Natural killer cell (primary cell): ENCODE data around the gene PRSS33. TPM values are rescaled to one million over a fixed set of nuclear protein-coding genes. Genes with fewer than 3 reads are reported as not detected.
A peak's percentile ranks its signal among the peaks of the same experiment; 100 is the strongest.

ENCODE experiments used
- ATAC-seq, 3 donors: fragments of 150-1000 bp in 2 of 3; fragments of 200-7000 bp in 1 of 3; cut with Tn5 transposase; 1 replicate in 1 of 3; 2 replicates in 2 of 3; pipeline ENCODE4 v1.10.0; 2021; ENCODE audit warnings: mild to moderate bottlenecking in 2 of 3, moderate library complexity in 2 of 3
- DNase-seq, 2 donors: peaks; one replicate each; pipeline versions ENCODE4 v3.0.0 to v3.0.0-alpha.2; 2013 to 2021; ENCODE audit warnings: mixed read lengths in 1 of 2
- H3K27ac ChIP-seq: one replicate; pipeline ENCODE4 v1.5.1; 2013; ENCODE audit warnings: mild to moderate bottlenecking, low read length
- H3K27me3 ChIP-seq: one replicate; pipeline ENCODE4 v1.6.1; 2013; ENCODE audit warnings: low read length; ENCODE audit not compliant: control insufficient read depth, insufficient read depth
- H3K36me3 ChIP-seq: one replicate; pipeline ENCODE4 v1.6.1; 2013; ENCODE audit warnings: low read length; ENCODE audit not compliant: control insufficient read depth, insufficient read depth
- H3K4me1 ChIP-seq: one replicate; pipeline ENCODE4 v1.6.1; 2013; ENCODE audit warnings: low read length; ENCODE audit not compliant: control insufficient read depth, insufficient read depth
- H3K4me3 ChIP-seq: one replicate; pipeline ENCODE4 v1.5.1; 2013; ENCODE audit warnings: low read length
- H3K9me3 ChIP-seq: one replicate; pipeline ENCODE4 v1.6.1; 2013; ENCODE audit warnings: low read length; ENCODE audit not compliant: control insufficient read depth, insufficient read depth
- H3K27ac Mint-ChIP-seq, 2 donors: one replicate each; pipeline ENCODE4 v1.8.0; 2022; ENCODE audit warnings: mild to moderate bottlenecking in 2 of 2, mixed read lengths in 2 of 2, moderate library complexity in 1 of 2
- H3K27me3 Mint-ChIP-seq, 2 donors: one replicate each; pipeline ENCODE4 v1.8.0; 2022; ENCODE audit warnings: low read depth in 2 of 2, mixed read lengths in 2 of 2
- H3K36me3 Mint-ChIP-seq: one replicate; pipeline ENCODE4 v1.8.0; 2022; ENCODE audit warnings: mixed read lengths
- H3K4me1 Mint-ChIP-seq, 2 donors: one replicate each; pipeline ENCODE4 v1.8.0; 2022; ENCODE audit warnings: mixed read lengths in 2 of 2
- H3K4me3 Mint-ChIP-seq: one replicate; pipeline ENCODE4 v1.8.0; 2022; ENCODE audit warnings: mild to moderate bottlenecking, moderate library complexity, mixed read lengths
- H3K9me3 Mint-ChIP-seq, 2 donors: one replicate each; pipeline ENCODE4 v1.8.0; 2022; ENCODE audit warnings: mixed read lengths in 2 of 2
- WGBS: methylation state at CpG from one replicate; pipeline ENCODE4 v1.1.7; 2013; ENCODE audit warnings: missing lambda C conversion rate; ENCODE audit not compliant: insufficient coverage; 5-methylcytosine and 5-hydroxymethylcytosine counted together
- intact Hi-C: fragments of 100-400 bp; cut with micrococcal nuclease; formaldehyde crosslinking; loops from one replicate; pipeline ENCODE4 v1.14.2; 2022
- total RNA-seq, 4 donors: library from RNA; stranded (reverse); fragments of 120-200 nt in 1 of 4; gene quantifications; one replicate each; pipeline versions ENCODE4 v1.2.3 to v1.2.4, GENCODE V29; 2013 to 2022
- TF ChIP-seq, protein P1 (sequence below): fragments of 200-600 bp; IDR thresholded peaks from one replicate; pipeline ENCODE4 v1.8.0; 2022; ENCODE audit warnings: antibody characterized with exemption

Gene PRSS33
- total RNA-seq, 3 donors from 2014 or later (not counting 1 experiment from before 2014, with no cell fraction given) = 0.20 to 0.63 (median 0.54) TPM

DNA sequence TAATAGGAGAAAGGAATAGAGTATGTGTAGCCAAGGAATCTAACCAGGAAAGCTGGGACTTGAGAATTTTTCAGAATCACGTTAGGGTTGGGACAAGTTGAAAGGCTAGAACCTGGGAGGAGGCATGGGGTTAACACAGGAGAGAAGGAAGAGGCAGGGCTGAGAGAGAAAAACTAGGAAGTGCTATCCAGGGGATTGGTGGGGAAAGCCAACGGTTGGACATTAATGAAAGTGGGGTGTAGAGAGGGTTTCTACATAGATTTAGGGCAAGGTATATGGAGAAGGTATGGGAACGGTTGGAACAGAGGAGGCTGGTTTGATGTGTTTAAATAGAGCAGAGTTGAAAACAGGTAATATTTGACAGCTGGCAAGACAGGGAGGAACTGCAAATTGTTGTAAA lies 32.2 kb downstream of the PRSS33 start:
- H3K4me1 ChIP-seq = peaks cover 49% of the 10 kb centered on the region
- H3K27ac ChIP-seq = no peak overlapping the region
- DNase-seq (no peak), ATAC-seq (no peak)
- WGBS = 32% methylated on average over 3 of the region's 3 CpGs
- TF ChIP-seq, protein P1, sequence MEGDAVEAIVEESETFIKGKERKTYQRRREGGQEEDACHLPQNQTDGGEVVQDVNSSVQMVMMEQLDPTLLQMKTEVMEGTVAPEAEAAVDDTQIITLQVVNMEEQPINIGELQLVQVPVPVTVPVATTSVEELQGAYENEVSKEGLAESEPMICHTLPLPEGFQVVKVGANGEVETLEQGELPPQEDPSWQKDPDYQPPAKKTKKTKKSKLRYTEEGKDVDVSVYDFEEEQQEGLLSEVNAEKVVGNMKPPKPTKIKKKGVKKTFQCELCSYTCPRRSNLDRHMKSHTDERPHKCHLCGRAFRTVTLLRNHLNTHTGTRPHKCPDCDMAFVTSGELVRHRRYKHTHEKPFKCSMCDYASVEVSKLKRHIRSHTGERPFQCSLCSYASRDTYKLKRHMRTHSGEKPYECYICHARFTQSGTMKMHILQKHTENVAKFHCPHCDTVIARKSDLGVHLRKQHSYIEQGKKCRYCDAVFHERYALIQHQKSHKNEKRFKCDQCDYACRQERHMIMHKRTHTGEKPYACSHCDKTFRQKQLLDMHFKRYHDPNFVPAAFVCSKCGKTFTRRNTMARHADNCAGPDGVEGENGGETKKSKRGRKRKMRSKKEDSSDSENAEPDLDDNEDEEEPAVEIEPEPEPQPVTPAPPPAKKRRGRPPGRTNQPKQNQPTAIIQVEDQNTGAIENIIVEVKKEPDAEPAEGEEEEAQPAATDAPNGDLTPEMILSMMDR = no peak
- peaks cover 21% of the 10 kb centered on the region for H3K36me3 Mint-ChIP-seq
- no peaks in the 10 kb centered on the region for H3K27me3 Mint-ChIP-seq
- intact Hi-C loops = no loop called here
- no peaks in the 10 kb centered on the region for H3K9me3 Mint-ChIP-seq
- H3K4me3 Mint-ChIP-seq = peak overlapping the region; percentile 93
- H3K36me3 ChIP-seq = peaks cover 36% of the 10 kb centered on the region
- H3K4me1 Mint-ChIP-seq = peaks cover 64 to 77% of the 10 kb centered on the region in 2 donors
- H3K9me3 ChIP-seq = peaks cover 7% of the 10 kb centered on the region
- no peak overlapping the region for H3K4me3 ChIP-seq
- H3K27ac Mint-ChIP-seq = peak overlapping the region; percentile 85 to 97
- no peaks in the 10 kb centered on the region for H3K27me3 ChIP-seq

DNA sequence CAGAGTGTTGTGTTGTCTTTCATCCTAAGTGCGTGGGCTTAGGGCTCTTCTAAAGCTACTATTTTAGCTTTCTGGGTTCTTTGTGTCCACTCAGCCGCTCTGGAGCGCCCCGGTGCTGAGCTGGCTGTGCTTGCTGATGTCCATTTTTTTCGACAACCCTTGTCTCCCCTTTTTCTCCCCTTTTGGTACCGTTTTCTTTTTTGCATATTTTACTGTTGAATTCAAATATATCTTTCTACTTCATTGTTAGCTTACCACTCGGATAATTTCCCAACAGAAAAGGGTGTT lies 33.7 kb downstream of the PRSS33 start:
- H3K27me3 ChIP-seq = no peaks in the 10 kb centered on the region
- H3K4me3 ChIP-seq = peak overlapping the region; percentile 88
- Mint-ChIP-seq H3K36me3 (peaks cover 14% of the 10 kb centered on the region), H3K4me3 (peak overlapping the region; percentile 93), H3K27me3 (no peaks in the 10 kb centered on the region), H3K4me1 (peaks cover 59 to 67% of the 10 kb centered on the region in 2 donors), H3K9me3 (no peaks in the 10 kb centered on the region), H3K27ac (peak overlapping the region; percentile 85 to 97)
- intact Hi-C loops = loop anchor here (2.0 kb wide), 1 partner anchor 23 kb away; the partner anchor contains the start of gene ELOB
- peaks cover 49% of the 10 kb centered on the region for H3K4me1 ChIP-seq
- H3K36me3 ChIP-seq = peaks cover 21% of the 10 kb centered on the region
- H3K27ac ChIP-seq = peak overlapping the region; percentile 97
- ATAC-seq (no peak), DNase-seq (no peak)
- TF ChIP-seq, protein P1 = no peak
- 2% methylated on average over 5 of the region's 7 CpGs for WGBS
- peaks cover 7% of the 10 kb centered on the region for H3K9me3 ChIP-seq

DNA sequence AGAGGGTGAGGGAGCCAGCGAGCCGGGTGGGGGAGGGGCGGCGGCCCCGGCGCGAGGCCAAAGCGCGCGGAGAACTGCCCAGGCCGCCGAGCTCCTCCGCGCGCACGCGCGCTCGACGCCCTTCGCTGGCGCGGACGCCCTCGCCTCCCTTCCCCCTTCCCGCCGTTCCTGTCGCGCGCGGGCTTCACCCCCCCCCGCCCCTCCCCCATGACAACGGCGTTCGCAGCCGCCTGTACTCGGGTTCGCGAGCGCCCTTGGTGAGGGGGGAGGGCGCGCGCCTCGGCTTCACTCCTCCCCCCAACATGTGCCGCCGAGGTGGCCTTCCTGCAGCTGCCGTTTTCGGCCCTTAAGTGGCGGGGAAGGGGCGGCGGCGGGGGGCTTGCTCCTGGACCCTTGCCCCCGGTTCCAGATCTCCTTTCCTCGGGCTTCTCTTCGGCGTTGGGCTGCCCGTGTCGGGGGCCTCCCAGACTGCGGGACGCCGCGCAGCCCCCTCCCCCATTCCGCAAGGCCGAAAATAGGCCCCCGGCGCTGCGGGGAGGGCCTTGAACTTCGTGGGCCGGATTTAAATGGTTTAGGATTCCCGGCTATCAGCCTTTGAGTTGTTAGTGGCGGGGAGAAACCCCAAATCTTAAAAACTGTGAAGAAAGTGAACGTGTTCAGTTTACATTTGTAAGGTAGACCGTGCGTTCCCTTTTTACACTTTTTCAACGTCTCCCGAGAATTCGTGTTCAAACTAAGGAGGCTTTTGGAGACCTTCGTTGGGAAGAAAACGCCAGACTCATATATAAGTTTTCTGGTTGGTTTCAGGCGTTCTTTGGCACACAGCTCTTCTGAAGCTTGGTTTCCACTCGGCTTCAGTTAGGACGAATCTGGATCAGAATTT lies 34.3 kb downstream of the PRSS33 start:
- Histone ChIP-seq H3K4me1 (peaks cover 49% of the 10 kb centered on the region), H3K27ac (peak overlapping the region; percentile 97), H3K4me3 (peak overlapping the region; percentile 88), H3K9me3 (peaks cover 7% of the 10 kb centered on the region), H3K27me3 (no peaks in the 10 kb centered on the region), H3K36me3 (peaks cover 15% of the 10 kb centered on the region)
- WGBS = under 1% methylated on average over 68 of the region's 82 CpGs
- Mint-ChIP-seq H3K27ac (peak overlapping the region; percentile 97), H3K9me3 (no peaks in the 10 kb centered on the region), H3K27me3 (no peaks in the 10 kb centered on the region), H3K36me3 (peaks cover 8% of the 10 kb centered on the region), H3K4me1 (peaks cover 55 to 64% of the 10 kb centered on the region in 2 donors), H3K4me3 (peak overlapping the region; percentile 93)
- ATAC-seq = peak; percentile 37 to 66 (median 47)
- TF ChIP-seq, protein P1 = no peak
- DNase-seq = peak in 1 of 2 donors; percentile 81
- intact Hi-C loops = loop anchor here (2.0 kb wide), 1 partner anchor 24 kb away; the partner anchor contains the start of gene ELOB
